CD1c-positive myeloid dendritic cell (primary cell): Measurements from ENCODE around the gene C1QTNF1.

Source experiments
- DNase-seq: peaks from one replicate; pipeline ENCODE4 v3.0.0-alpha.2; 2016; ENCODE audit errors: extremely low spot score

Gene C1QTNF1

DNA sequence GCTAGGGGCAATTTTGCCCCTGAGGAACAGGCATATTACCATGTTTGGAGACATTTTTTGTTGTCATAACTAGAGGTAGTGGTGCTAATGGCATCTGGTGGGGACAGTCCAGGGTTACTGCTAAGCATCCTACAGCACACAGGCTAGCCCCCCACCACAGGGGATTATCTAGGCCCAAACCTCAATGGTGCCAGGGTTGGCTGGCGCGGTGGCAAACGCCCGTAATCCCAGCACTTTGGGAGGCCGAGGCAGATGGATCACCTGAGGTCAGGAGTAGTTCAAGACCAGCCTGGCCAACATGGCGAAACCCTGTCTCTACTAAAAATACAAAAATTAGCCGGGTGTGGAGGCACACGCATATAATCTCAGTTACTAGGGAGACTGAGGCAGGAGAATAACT is 15.2 kb downstream of the C1QTNF1 start:
- no peak for DNase-seq

DNA sequence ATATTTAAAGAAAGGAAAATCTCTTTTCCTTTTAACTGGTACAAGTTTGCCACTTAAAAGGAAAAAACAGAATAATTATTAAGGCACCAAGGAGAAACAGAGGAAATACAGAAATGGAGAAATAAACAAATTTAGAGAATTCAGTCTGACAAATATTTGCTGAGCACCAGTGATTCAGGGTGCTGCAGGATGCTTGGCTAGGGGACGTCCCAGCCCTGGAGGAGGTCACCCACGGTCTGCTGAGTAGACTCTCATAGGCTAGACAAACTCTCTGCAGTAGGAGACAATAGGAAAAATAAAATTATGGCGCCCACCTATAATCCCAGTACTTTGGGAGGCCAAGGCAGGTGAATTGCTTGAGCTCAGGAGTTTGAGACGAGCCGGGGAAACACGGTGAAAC is 15.9 kb downstream of the C1QTNF1 start:
- no peak for DNase-seq

DNA sequence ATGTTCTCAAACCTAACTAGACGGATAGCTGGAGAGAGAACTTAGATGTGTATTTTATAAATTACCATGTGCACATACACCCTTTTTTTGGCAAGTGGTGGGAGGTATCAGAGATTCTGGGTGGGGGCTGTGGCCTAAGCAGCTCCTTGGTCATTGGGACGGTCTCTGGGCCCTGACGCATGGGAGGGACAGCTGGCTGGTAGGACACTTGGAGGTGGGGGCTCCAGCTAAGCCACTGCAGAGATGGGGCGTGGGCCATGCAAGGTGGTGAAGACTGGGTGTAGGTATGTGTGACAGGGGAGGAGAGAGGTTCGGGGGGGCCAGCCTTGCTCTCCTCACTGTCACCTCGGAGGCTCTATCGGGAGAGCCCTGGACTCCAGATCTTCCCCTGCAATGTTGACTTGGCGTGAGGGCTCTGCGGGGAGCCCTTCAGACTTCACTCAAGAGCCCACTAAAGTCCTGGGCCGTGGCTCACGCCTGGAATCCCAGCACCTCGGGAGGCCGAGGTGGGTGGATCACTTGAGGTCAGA is 17.1 kb downstream of the C1QTNF1 start:
- no peak for DNase-seq

DNA sequence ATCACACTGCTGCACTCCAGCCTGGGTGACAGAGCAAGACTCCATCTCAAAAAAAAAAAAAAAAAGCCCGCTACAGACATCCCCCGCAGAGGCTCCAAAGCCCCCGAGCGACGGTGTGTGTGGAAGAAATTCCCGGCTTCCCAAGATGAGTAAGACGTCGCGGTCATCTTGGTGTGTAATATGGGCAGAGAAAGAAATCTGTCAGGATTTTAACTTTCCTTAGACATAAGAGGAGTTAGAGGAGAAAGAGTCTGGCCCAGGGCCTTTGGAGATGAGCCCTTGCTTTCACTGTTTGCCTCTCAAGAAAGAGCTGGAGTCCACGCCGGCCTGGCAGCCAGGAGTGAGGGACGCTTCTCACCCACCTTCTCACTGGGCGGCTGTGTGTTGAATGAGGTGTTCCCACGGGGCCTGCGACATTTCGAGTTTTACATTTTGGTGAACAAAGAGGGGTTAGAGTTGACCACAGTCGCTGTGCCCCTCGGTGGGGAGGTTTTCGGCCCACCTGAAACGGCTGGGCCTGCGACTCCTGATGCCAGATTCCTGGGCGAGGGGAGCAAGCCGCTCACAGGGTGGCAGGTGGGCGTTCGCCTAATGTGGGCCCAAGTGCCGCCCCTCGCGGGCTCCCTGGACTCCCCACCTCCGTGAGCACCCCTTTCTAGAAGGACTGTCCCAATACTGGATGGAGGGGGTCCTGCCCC is 17.9 kb downstream of the C1QTNF1 start:
- no peak for DNase-seq

DNA sequence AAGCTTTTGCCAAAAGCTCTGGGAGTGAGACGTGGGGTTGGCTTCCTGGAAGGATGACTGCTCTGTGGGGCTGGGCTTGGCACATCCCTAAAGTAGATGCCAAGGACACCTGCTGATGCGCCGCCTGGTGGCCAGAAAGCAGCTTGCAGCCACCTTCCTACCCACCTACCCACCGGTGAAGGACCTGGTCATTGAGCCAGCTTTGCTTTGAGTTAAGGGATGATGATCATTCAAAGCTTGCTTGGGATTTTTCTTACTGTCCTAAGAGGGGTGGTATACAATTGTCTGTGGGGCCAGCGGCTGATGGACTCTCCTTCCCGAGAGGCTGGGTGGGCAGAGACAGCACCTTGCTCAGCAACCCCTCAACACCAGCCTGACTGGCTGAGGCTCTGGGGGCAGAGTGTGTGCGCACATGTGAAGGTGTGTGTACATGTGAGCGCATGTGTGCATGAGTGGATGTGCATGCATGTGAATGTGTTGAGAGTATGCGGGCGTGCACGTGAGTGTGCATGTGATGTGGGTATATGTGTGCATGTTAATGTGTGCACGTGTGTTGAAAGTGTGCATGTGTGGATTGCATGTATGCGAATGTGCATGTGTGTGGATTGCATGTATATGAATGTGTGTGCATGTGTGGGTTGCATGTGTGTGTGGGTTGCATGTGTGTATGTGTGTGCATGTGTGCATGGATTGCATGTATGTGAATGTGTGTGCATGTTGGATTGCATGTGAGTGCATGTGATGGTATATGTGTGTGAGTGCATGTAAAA is 18.6 kb downstream of the C1QTNF1 start:
- DNase-seq, result peak; percentile 58

DNA sequence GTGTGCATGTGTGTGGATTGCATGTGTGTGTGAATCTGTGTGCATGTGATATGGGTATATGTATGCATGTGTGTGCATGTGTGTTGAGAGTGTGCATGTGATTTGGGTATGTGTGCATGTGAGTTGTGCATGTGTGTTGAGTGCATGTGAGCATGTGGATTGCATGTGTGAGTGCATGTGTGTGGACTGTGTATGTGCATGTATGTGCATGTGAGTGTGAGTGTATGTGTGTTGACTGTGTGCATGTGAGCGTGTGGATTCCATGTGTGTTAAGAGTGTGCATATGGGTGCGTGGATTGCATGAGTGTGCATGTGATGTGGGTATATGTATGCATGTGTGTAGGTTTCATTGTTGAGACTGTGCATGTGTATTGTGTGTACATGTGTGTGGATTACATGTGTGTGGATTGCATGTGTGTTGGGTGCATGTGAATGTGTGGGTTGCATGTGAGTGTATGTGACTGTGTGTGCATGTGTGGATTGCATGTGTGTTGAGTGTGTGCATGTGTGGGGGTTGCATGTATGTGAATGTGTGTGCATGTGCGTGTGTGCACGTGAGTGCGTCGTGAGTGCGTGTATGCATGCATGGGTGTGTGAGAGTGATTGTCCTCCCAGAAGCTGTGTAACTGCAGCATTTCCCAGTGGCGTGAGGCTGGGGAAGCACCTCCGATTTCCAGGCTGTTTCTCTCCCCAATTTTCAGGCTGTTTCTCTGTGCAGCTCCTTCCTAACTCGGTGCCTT is 19.4 kb downstream of the C1QTNF1 start:
- DNase-seq, result no peak

DNA sequence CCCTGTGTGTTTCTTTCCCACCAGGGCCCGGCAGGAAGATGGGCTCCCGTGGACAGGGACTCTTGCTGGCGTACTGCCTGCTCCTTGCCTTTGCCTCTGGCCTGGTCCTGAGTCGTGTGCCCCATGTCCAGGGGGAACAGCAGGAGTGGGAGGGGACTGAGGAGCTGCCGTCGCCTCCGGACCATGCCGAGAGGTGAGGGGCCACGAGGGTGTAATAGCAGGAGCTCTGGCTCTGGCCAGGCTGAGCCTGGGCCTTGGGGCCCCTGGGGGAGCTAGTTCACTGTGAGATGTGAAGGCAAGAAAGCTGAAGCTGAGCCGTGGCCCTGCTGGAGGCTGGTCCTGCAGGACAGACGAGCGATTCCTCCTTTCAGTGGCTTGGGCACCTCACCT is 20.0 kb downstream of the C1QTNF1 start:
- DNase-seq, result no peak

DNA sequence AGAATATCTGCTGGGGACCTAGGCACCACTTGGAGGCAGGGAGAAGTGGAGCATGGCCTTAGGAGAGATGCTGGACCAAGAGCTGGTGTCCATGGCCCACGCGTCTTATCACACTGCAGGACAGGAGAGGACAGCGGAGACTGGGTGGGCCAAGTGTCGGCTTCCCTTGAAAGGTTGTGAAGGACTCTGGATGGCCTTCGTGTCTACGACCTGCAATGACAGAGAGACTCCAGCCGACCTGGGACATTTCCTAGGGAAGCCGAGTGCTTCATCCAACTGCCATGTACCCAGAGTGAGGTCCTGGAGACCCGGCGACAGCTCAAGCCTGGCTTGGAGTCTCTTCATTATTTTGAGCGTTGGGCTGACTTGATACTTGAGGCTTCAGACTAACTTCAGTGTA is 20.5 kb downstream of the C1QTNF1 start:
- no peak for DNase-seq

DNA sequence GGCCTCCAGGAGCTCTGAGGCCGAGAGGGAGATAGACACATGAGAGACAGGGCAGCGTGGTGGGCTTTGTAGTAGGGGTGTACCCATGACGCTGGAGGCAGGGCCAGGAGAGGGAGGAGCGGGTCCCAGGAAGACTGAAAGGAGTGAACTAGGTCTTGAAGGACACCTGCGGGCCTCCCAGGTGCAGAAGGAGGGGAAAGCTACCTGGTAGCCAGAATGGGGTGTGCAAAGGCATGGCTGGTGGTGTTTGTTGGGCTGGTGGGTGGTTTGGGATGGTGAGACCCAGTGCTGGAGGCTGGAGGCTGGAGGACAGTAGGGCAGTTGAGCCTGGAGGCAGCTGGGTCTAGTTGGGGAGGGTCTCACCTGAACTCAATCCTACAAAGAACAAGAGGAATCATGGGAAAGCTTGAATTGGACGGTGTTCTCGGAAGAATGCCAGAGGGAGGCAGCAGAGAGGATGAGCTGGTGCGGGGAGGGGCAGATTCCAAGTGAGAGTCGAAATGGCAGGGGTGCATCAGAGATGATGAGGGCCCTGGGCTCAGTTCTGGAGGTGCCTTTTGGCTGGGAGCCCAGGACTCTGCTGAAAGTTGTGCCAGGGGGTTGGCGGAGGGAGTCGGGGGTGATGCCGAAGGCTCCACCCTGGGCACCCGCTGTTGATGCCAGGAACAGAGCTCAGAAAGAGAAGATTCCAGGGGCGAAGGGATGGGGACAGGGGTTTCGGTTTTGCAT is 21.2 kb downstream of the C1QTNF1 start:
- no peak for DNase-seq

DNA sequence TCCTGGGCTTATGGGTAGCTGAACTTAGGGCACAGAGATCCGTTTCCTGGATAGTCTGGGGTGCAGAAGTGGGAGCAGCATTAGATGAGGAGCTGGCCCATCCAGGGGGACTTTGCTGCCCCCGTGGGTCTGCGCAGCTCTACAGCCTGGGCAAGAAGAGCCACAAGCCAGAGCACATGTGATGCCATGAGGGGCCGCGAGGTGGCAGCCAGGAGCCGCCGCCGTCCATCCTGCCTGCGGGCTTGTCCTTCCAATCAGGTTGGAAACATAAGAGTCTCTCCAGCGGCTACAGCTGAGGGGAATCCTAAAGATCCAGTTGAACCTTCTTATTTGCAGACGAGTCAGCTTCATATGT is 21.9 kb downstream of the C1QTNF1 start:
- DNase-seq, result peak; percentile 73

DNA sequence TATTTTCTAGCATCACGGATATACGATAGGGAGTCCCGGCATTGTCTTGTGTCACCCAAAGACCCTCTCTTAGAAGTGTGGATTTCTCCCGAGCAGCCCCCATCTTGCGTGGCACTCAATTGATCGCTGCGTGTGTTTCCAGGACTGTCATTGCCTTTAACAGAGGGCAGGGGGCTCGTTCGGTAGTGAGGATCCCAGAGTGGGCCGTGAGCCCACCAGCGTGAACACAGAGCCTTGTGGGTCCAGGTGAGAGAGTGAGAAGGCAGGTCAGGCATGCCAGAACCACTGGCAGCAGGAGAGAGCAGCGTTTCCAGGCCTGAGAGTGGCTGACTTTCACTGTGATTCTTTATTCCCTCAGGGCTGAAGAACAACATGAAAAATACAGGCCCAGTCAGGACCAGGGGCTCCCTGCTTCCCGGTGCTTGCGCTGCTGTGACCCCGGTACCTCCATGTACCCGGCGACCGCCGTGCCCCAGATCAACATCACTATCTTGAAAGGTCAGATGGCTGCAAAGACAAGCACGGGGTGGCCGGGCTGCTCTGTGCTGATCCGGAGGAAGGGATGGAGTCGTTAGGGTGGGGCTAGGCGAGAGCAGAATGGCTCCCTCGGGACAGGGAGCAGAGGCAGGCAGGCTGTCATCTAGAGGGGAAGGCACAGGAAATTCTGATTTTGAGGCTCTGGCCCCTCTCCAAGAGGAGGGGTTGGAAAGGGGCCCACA is 22.4 kb downstream of the C1QTNF1 start:
- no peak for DNase-seq

DNA sequence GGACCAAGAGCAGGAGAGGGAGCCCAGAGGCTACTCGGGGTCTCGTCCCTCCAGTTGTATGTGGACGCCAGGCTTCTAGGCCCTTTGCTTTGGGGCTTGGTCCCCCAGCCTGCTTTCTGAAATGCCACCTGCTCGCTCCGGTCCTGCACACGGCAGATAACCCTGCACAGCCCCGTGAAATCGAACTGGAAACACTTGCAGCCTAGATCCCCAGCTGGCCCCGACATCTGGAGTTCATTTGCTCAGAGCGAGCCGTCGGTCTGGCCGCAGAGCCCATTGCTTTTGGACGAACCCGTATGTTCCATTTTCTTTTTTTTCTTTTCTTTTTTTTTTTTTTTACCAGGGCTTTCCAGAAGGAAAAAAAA is 22.9 kb downstream of the C1QTNF1 start:
- DNase-seq, result no peak

DNA sequence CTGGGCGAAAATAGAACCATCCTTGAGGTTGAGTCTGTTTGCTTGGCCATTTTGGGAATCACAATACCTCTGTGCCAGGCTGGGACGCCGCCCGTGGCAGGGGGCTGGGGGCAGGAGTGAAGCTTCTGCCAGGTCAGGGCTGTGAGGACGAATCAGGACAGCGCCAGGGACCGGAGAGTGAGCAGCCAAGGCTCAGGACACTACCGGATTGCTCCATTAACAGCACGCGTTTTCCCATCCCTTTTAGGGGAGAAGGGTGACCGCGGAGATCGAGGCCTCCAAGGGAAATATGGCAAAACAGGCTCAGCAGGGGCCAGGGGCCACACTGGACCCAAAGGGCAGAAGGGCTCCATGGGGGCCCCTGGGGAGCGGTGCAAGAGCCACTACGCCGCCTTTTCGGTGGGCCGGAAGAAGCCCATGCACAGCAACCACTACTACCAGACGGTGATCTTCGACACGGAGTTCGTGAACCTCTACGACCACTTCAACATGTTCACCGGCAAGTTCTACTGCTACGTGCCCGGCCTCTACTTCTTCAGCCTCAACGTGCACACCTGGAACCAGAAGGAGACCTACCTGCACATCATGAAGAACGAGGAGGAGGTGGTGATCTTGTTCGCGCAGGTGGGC is 23.4 kb downstream of the C1QTNF1 start:
- no peak for DNase-seq

DNA sequence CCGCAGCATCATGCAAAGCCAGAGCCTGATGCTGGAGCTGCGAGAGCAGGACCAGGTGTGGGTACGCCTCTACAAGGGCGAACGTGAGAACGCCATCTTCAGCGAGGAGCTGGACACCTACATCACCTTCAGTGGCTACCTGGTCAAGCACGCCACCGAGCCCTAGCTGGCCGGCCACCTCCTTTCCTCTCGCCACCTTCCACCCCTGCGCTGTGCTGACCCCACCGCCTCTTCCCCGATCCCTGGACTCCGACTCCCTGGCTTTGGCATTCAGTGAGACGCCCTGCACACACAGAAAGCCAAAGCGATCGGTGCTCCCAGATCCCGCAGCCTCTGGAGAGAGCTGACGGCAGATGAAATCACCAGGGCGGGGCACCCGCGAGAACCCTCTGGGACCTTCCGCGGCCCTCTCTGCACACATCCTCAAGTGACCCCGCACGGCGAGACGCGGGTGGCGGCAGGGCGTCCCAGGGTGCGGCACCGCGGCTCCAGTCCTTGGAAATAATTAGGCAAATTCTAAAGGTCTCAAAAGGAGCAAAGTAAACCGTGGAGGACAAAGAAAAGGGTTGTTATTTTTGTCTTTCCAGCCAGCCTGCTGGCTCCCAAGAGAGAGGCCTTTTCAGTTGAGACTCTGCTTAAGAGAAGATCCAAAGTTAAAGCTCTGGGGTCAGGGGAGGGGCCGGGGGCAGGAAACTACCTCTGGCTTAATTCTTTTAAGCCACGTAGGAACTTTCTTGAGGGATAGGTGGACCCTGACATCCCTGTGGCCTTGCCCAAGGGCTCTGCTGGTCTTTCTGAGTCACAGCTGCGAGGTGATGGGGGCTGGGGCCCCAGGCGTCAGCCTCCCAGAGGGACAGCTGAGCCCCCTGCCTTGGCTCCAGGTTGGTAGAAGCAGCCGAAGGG is 24.2 kb downstream of the C1QTNF1 start:
- DNase-seq, result no peak

DNA sequence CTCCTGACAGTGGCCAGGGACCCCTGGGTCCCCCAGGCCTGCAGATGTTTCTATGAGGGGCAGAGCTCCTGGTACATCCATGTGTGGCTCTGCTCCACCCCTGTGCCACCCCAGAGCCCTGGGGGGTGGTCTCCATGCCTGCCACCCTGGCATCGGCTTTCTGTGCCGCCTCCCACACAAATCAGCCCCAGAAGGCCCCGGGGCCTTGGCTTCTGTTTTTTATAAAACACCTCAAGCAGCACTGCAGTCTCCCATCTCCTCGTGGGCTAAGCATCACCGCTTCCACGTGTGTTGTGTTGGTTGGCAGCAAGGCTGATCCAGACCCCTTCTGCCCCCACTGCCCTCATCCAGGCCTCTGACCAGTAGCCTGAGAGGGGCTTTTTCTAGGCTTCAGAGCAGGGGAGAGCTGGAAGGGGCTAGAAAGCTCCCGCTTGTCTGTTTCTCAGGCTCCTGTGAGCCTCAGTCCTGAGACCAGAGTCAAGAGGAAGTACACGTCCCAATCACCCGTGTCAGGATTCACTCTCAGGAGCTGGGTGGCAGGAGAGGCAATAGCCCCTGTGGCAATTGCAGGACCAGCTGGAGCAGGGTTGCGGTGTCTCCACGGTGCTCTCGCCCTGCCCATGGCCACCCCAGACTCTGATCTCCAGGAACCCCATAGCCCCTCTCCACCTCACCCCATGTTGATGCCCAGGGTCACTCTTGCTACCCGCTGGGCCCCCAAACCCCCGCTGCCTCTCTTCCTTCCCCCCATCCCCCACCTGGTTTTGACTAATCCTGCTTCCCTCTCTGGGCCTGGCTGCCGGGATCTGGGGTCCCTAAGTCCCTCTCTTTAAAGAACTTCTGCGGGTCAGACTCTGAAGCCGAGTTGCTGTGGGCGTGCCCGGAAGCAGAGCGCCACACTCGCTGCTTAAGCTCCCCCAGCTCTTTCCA is 25.1 kb downstream of the C1QTNF1 start:
- DNase-seq, result no peak

DNA sequence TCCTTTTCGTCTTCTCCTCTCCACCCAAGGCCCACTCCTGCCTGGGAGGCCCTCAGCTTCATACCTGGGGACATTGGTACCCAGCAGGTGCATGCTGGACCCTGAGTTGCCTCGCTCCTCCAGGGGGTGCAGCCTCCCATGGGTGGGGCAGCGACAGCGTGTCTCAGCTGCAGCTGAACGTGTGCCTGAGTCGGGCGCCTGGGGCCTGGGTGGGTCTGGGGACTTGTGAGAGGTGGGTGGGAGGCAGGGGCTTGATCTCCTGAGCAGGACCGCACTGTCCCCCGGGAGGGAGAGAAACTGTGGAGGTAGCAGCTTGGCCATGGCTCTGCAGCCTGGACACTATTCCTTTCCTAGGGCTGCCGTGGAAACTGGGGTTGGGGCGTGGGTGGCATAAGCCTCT is 25.9 kb downstream of the C1QTNF1 start:
- no peak for DNase-seq

DNA sequence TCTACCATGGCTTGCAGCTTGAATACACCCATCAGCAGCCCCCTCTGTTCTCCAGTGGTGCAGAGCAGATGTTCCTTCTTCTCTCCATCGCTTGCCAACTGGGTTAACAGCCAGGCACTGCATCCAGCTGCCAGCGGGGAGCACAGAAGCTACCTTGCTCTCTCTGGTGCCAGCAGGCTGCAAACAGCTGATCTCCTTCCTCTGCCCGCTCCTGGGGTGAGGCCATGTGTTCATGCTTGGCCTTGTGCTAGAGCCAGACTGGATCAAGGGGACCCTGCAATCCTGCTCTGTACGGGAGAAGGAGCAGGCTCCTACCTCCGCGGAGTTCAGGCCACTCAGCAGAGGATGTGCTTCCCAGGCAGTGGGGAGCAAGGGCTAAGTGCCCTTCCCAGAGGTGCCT is 26.6 kb downstream of the C1QTNF1 start:
- DNase-seq, result no peak

DNA sequence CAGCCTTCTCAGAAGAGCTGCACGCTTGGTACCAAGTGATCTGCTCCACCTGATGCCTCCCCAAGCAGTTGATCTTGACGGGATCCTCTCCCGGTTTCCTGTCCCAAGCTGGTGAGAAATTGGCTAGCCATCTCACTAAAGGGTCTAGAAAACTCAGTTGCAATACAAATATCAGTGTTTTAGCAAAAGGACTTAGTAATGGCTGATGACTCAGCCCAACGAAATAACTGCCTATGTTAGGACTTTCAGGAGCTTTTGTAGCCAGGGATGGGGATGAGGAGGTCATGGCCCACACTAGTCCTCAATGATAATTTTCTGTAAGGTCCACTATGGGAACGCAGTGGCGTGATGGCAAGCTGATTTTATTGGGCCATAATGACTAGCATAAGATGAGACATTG is 27.3 kb downstream of the C1QTNF1 start:
- DNase-seq, result no peak

DNA sequence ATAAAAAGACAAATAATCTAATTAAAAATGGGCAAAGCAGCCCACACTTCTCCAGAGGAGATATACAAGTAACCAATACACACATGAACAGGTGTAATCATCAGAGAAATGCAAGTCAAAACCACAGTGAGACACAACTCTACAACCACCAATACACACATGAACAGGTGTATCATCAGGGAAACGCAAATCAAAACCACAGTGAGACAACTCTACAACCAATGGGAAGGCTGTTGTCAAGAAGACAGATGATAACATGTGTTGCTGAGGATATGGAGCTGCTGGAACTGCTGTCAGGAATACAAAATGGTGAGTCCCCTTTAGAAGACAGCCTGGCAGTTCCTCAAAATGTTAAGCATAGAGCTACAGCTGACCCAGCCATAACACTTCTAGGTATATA is 28.2 kb downstream of the C1QTNF1 start:
- DNase-seq, result no peak
